Activated T-helper 17 cell treated with anti-CD3 and anti-CD28 coated beads, Interleukin-2, amount 50 U/mL, for 72 hours (primary cell): ENCODE measurements around the gene DCX. TPM values are rescaled to one million over a fixed set of nuclear protein-coding genes. Genes with fewer than 3 reads are reported as not detected.

Experiments
- ATAC-seq: fragments of 150-1000 bp; cut with Tn5 transposase; replicated peaks from 2 replicates; pipeline ENCODE4 v1.10.0; 2021; ENCODE audit warnings: mild to moderate bottlenecking, moderate library complexity
- H3K27ac Mint-ChIP-seq: one replicate; pipeline ENCODE4 v1.8.0; 2022; ENCODE audit warnings: mixed read lengths
- H3K27me3 Mint-ChIP-seq: one replicate; pipeline ENCODE4 v1.8.0; 2022; ENCODE audit warnings: mixed read lengths
- H3K36me3 Mint-ChIP-seq: one replicate; pipeline ENCODE4 v1.8.0; 2022; ENCODE audit warnings: low read depth, mild to moderate bottlenecking, mixed read lengths
- H3K4me1 Mint-ChIP-seq: one replicate; pipeline ENCODE4 v1.8.0; 2022; ENCODE audit warnings: mixed read lengths
- H3K4me3 Mint-ChIP-seq: one replicate; pipeline ENCODE4 v1.8.0; 2022; ENCODE audit warnings: mild to moderate bottlenecking, mixed read lengths
- H3K9me3 Mint-ChIP-seq: one replicate; pipeline ENCODE4 v1.8.0; 2022; ENCODE audit warnings: mixed read lengths
- total RNA-seq, 2 donors: library from RNA; stranded (reverse); gene quantifications; one replicate each; pipeline ENCODE4 v1.2.3, GENCODE V29; 2022

DCX gene
- total RNA-seq, 2 donors from 2014 or later, result not detected

DNA sequence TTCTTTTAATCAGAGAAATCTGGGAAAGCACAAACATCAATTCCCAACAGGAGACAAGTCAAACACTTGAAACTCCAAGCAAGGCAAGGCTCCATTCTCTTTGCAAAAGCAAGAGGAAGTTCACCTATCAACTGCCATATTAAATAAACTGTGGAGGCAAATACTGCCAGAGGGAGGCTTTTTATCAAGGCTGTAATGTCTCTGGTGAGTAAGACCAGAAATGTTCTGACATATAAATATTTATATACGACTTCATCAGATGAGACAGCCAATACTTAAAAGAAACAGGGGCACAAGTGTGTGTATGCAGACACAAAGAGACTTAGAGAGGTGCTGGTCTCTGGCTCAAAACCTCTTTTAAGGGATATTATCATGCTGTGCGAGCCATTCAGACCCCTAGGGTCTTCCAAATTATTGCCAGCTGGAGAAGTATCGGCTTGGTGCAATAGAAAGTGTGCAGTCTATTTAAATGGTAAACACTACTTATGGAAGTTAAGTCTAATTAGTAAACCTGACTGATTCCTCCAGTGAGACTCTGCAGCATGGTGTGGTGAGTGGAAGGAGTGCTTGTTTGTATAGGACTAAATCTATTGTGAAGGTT lies 24.4 kb downstream of the DCX start:
- no peak overlapping the region for H3K27ac Mint-ChIP-seq
- ATAC-seq, result no peak
- H3K4me1 Mint-ChIP-seq, result no peaks in the 10 kb centered on the region
- no peaks in the 10 kb centered on the region for H3K36me3 Mint-ChIP-seq
- H3K27me3 Mint-ChIP-seq, result peaks cover 7% of the 10 kb centered on the region
- H3K9me3 Mint-ChIP-seq, result no peaks in the 10 kb centered on the region
- no peak overlapping the region for H3K4me3 Mint-ChIP-seq

DNA sequence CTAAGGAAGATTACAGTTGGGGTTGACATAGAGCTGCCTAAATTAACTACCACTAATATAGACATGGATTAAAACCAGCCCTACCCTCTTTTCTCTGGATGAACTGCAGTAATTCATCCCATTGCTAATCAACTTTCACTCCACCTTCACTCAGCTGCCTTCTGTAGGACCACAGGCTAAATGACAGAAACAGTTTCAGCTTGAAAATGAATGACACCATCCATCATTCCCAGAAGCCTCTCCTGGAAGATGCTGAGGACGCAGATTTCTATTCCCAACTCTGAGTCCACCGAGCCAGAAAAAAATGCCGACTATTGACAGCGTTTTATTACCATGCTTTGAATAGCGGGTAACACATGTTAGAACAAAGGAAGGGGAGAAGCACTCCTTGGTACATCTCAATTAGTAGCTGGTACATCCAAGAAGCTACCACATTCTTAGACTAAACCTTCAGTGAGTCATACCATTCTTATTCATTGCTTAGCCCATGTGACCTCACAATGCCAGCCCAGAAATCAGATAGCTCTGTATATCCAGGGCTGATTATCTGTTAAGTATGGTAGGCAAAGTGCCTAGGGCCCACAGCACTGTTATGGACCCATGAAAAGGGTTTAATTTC lies 25.3 kb downstream of the DCX start:
- peaks cover 7% of the 10 kb centered on the region for H3K27me3 Mint-ChIP-seq
- no peak overlapping the region for H3K4me3 Mint-ChIP-seq
- no peak overlapping the region for H3K27ac Mint-ChIP-seq
- ATAC-seq, result no peak
- no peaks in the 10 kb centered on the region for H3K4me1 Mint-ChIP-seq
- no peaks in the 10 kb centered on the region for H3K9me3 Mint-ChIP-seq
- no peaks in the 10 kb centered on the region for H3K36me3 Mint-ChIP-seq

DNA sequence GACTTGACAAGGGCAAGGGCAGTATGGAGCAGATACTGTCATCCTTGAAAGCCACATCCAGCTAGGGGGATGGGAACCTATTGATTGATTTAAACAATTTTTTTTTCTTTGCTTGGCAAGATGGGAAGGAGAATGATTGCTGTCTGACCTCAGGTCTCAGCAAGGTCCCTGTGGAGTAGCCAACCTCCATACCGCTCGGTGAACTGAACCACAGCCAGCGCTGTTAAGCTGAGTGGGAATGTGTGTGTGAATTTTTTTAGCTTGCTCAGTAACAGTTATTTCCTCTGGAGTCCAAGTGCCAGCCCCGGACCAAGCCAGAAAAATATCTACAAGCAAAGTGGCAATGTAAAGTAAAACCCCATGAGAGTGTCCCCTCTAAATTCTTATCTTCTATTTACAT lies 25.9 kb downstream of the DCX start:
- ATAC-seq, result no peak
- H3K4me1 Mint-ChIP-seq, result no peaks in the 10 kb centered on the region
- H3K36me3 Mint-ChIP-seq, result no peaks in the 10 kb centered on the region
- no peak overlapping the region for H3K27ac Mint-ChIP-seq
- H3K27me3 Mint-ChIP-seq, result peaks cover 5% of the 10 kb centered on the region
- H3K4me3 Mint-ChIP-seq, result no peak overlapping the region
- H3K9me3 Mint-ChIP-seq, result no peaks in the 10 kb centered on the region

DNA sequence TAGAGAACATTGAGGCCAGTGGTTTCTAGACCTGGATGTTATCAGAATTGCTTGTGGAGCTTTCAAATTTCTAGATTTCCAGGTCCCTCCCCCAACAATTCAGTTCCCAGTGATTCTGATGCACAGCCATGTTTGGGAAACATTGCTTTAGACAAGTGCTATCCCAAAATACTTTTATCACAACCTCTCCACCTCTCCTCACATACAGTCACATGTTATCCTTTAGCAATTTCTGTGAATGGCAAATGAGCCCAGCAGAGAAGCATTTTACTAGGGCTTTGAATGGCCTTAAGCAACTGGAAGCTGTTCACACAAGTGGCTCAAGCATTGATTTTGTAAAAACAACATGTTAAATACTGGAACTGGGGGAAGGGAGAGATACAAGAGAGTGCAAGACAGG lies 29.7 kb downstream of the DCX start:
- H3K27me3 Mint-ChIP-seq, result peaks cover 6% of the 10 kb centered on the region
- H3K4me1 Mint-ChIP-seq, result no peaks in the 10 kb centered on the region

DNA sequence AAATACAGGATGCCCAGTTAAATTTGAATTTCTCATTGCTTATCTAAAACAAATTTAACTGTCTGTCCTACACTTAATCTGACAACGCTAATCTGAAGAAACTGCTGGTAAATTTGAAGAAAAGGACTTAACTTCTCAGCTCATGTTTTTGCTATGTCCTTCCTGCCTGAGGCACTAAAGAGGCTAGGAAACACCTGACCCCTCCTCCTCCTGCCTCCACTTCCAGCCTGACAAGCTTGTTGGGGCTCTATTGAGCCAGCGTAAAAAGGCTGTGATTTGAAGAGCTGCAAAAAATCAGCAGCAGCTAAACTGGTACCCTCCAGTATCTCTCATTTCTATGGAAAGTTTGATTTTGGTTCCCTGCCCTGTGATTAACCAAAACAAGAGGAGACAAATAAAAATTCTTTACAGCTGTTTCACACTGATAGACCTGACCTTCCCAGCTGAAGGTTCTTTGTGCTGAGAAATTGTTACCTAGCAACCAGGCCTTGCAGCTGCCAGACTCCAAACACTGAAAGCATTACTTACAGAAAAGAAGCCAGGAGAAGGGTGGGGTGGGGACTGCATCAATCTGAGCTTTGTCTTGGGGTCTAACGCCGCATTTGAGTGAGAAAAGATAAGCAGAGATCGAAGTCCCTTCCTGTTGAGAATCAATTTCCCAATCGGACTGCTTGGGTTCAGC lies 35.0 kb downstream of the DCX start:
- no peaks in the 10 kb centered on the region for H3K4me1 Mint-ChIP-seq
- no peak for ATAC-seq
- no peaks in the 10 kb centered on the region for H3K36me3 Mint-ChIP-seq

More for the DNA sequence above, 29.7 kb downstream of the DCX start:
- no peak for ATAC-seq
- Mint-ChIP-seq H3K27ac (no peak overlapping the region), H3K9me3 (no peaks in the 10 kb centered on the region), H3K4me3 (no peak overlapping the region), H3K36me3 (no peaks in the 10 kb centered on the region)

DNA sequence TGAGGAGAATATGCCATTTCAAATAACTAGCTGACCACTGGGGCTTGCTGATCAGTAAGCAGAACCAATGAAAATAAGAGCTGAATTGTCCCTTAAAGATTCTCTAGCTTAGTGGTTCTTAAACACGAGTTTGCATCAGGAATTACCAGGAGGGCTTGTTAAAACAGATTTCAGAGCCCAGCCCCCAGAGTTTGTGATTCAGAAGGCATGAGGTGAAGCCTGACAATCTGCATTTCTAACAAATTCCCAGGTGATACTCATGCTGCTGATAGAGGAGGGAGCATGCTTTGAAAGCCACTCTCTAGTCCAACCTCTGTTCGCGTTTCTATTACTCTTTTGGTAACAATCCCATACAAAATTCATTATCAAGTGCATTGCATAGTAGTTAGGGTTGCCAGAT lies 35.5 kb downstream of the DCX start:
- Mint-ChIP-seq H3K36me3 (no peaks in the 10 kb centered on the region), H3K27ac (no peak overlapping the region), H3K27me3 (peaks cover 6% of the 10 kb centered on the region), H3K4me1 (no peaks in the 10 kb centered on the region), H3K4me3 (no peak overlapping the region), H3K9me3 (no peaks in the 10 kb centered on the region)
- ATAC-seq, result no peak

More for the DNA sequence above, 35.0 kb downstream of the DCX start:
- Mint-ChIP-seq H3K27me3 (peaks cover 6% of the 10 kb centered on the region), H3K4me3 (no peak overlapping the region), H3K27ac (no peak overlapping the region), H3K9me3 (no peaks in the 10 kb centered on the region)

DNA sequence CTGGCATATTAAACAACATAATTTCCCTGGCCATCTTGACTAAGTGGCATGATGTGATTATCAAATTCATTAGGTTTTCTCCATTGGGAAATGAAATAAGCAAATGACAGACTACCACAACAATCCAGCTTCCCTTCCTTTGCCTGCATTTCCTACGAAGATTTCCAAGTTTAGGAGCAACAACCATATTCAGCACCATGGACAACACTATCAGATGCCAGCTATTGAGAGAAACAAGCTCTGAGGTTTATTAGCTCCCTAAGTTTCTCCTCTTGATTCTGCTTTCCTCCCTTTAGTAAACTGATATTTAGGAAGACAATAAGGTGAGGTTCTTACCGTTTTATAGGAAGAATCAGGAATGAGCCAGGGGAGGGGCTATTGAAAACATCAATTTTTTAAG lies 36.2 kb downstream of the DCX start:
- peaks cover 6% of the 10 kb centered on the region for H3K27me3 Mint-ChIP-seq
- H3K9me3 Mint-ChIP-seq, result no peaks in the 10 kb centered on the region
- no peak overlapping the region for H3K27ac Mint-ChIP-seq
- ATAC-seq, result no peak
- H3K4me3 Mint-ChIP-seq, result no peak overlapping the region
- H3K36me3 Mint-ChIP-seq, result no peaks in the 10 kb centered on the region
- H3K4me1 Mint-ChIP-seq, result no peaks in the 10 kb centered on the region

DNA sequence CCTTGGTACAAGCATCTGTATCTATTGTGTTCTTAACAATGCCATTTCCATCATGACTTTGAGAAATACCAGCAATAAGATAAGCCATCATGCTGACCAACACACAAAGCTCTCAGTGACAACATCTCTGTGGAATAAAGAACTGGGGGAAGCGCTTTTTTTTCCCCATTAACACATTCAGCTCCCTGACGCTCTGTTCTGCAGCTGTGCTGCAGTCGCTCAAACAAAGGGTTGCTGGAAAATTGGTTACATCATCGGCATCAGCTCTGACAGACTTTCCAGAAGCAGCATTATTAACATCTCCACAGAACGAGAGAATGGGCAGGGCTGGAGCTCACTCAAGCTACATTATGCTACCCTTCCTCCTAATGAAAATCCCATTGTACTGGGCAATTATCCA lies 39.9 kb downstream of the DCX start:
- H3K9me3 Mint-ChIP-seq, result no peaks in the 10 kb centered on the region
- no peaks in the 10 kb centered on the region for H3K27me3 Mint-ChIP-seq
- H3K36me3 Mint-ChIP-seq, result no peaks in the 10 kb centered on the region
- no peak overlapping the region for H3K27ac Mint-ChIP-seq
- no peaks in the 10 kb centered on the region for H3K4me1 Mint-ChIP-seq
- ATAC-seq, result no peak
- no peak overlapping the region for H3K4me3 Mint-ChIP-seq

DNA sequence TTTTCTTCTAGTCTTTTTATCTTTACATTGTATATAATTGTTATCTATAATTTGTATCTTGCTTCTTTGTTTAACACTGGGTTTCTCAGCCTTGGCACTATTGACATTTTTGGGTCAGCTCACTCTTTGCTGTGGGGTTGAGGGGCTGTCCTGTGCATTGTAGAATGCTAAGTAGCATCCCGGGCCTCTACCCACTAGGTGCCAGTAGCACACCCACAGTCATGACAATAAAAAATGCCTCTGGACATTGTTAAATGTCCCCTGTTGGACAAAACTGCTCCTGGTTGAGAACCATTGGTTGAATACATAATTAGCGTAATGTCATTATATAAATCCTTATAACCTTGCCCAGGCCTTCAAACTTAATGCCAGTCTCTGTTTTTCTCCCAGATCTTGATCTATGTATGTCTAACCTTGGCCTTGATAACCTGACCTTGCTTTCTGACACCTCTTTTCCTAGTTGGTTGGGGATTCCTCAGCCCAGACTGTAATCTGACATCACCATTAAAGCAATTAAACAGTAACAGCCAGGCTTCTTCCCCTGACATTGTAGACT lies 46.1 kb downstream of the DCX start:
- H3K4me3 Mint-ChIP-seq, result no peak overlapping the region
- no peaks in the 10 kb centered on the region for H3K4me1 Mint-ChIP-seq

DNA sequence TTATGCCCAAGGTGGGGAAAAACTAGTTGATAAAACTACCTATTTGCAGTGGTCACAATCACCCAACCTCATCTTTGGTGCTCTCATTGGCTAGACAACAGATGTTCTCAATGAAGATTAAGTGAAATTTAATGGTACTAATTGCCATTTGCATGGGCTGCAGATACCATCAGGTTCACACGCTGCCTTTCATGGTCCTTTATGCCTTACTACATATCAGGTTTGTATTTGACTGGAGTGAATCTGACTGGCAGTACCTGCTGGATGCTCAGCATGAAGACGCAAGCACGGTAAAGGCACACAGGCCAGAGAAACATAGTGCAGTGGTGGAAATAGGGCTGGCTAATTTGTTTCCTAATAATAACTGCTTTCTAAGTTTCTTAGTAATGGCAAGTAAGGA lies 48.3 kb downstream of the DCX start:
- Mint-ChIP-seq H3K27ac (no peak overlapping the region), H3K9me3 (no peaks in the 10 kb centered on the region), H3K36me3 (no peaks in the 10 kb centered on the region), H3K4me3 (no peak overlapping the region), H3K27me3 (no peaks in the 10 kb centered on the region), H3K4me1 (no peaks in the 10 kb centered on the region)
- no peak for ATAC-seq

More for the DNA sequence above, 46.1 kb downstream of the DCX start:
- no peak for ATAC-seq
- Mint-ChIP-seq H3K9me3 (no peaks in the 10 kb centered on the region), H3K36me3 (no peaks in the 10 kb centered on the region), H3K27me3 (no peaks in the 10 kb centered on the region), H3K27ac (no peak overlapping the region)

DNA sequence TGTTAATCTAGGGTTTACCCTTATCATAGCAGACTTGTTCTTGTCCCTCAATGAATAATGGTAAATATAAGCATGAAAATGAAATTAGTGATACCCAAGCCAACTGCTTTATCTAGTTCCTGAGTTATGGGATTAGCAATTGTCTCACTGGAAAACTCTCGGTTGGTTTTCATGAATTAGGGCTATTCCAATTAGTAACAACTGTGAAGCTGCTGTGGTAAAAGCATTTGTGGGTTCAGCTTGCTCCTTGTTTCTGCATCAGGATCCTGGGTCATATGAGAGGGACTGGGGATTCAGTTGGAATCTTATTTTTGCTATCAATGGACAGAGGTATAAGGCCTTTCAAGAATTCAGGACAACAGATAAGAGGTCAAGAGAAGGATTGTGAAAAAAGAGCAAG lies 50.2 kb downstream of the DCX start:
- Mint-ChIP-seq H3K36me3 (no peaks in the 10 kb centered on the region), H3K27me3 (no peaks in the 10 kb centered on the region), H3K4me3 (no peak overlapping the region), H3K4me1 (no peaks in the 10 kb centered on the region), H3K9me3 (no peaks in the 10 kb centered on the region), H3K27ac (no peak overlapping the region)
- no peak for ATAC-seq

DNA sequence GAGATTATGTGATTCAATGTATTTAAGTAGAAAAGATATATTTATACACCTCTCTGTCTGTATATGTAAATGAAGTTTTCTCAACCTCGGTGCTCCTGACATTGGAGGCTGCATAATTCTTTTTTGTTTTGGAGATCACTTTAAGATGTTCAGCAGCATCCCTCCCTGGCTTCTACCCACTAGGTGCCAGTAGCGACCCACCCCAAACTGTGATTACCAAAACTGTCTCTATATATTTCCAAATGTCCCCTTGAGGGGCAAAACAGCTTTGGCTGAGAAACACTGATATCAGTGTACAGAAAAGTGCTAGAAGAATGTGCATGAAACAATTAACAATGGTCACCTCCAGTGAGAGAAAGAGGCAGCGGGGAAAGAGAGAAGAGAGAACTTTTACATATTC lies 51.2 kb downstream of the DCX start:
- no peaks in the 10 kb centered on the region for H3K4me1 Mint-ChIP-seq
- no peaks in the 10 kb centered on the region for H3K9me3 Mint-ChIP-seq
- no peaks in the 10 kb centered on the region for H3K27me3 Mint-ChIP-seq
- H3K36me3 Mint-ChIP-seq, result no peaks in the 10 kb centered on the region
- H3K27ac Mint-ChIP-seq, result no peak overlapping the region
- no peak for ATAC-seq
- no peak overlapping the region for H3K4me3 Mint-ChIP-seq

DNA sequence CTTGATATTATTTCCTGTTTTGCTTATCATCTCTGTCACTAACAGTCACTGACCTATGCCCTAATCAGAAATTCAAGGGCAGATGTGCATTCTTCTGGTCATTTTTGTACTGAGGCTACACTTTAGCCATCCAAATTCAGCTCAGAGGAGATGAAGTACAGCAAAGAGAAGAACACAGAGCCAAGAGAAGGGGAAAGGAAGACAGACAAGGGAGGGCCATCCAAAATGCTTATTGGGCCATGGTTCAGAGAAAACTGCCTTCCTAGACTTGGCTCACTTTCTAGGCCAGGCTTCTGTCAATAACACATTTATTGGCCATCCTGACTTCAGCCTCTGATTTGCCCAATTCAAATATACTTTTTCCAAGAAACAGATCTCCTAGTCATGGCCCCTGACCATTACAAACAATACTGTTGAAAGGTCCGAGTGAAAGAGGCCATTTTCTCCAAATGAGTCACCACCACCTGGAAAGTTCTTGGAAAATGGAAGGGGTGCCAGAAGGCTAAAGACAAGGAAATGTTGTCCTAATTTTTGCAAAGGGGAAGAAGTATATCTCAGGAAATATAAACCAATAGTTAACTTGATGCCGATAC lies 56.4 kb downstream of the DCX start:
- Mint-ChIP-seq H3K4me3 (no peak overlapping the region), H3K4me1 (no peaks in the 10 kb centered on the region), H3K9me3 (no peaks in the 10 kb centered on the region), H3K27ac (no peak overlapping the region), H3K36me3 (no peaks in the 10 kb centered on the region), H3K27me3 (no peaks in the 10 kb centered on the region)
- ATAC-seq, result no peak

DNA sequence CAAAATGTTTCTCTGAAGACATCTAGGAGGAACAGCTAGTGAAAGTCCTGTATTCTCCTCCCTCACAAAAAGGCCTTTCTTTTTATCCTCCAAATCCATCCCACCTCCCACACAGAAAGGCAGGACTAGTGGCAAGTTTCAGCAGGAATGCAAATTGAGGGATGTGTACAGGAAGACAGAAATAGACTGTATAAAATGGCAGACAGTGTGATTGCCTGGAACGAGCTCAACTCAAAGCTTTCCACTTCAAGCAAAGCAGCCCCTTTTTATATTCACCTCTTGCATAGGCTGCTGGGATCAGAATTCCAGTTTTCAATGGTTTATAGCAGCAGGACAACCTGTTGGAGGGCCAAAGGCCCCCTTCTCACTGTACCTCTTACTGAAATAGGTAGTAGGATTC lies 57.5 kb downstream of the DCX start:
- no peaks in the 10 kb centered on the region for H3K9me3 Mint-ChIP-seq
- no peaks in the 10 kb centered on the region for H3K27me3 Mint-ChIP-seq
- ATAC-seq, result no peak
- H3K36me3 Mint-ChIP-seq, result no peaks in the 10 kb centered on the region
- no peak overlapping the region for H3K4me3 Mint-ChIP-seq
- no peak overlapping the region for H3K27ac Mint-ChIP-seq
- no peaks in the 10 kb centered on the region for H3K4me1 Mint-ChIP-seq

DNA sequence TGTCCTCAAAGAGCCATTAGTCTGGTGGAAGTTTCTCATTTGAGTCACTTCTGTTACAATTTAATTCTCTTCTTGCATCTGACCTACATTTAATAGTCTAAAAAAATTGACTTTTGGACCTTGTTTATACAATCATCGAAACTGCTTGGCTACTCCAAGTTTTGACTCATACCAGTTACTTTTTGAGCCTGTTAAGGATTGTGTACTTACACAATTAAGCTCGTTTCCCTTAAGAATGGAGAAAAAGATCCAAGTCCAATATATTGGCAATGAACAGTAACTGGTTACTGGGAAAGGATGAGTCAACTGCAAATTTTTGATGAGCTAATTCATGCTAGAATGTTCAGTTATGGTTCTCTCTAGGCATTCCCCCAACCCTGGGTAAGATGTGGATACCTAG lies 58.2 kb downstream of the DCX start:
- Mint-ChIP-seq H3K4me3 (no peak overlapping the region), H3K9me3 (no peaks in the 10 kb centered on the region), H3K36me3 (no peaks in the 10 kb centered on the region), H3K4me1 (no peaks in the 10 kb centered on the region), H3K27ac (no peak overlapping the region), H3K27me3 (no peaks in the 10 kb centered on the region)
- ATAC-seq, result no peak
